ENCODE results near the gene FBXO31.

DNA sequence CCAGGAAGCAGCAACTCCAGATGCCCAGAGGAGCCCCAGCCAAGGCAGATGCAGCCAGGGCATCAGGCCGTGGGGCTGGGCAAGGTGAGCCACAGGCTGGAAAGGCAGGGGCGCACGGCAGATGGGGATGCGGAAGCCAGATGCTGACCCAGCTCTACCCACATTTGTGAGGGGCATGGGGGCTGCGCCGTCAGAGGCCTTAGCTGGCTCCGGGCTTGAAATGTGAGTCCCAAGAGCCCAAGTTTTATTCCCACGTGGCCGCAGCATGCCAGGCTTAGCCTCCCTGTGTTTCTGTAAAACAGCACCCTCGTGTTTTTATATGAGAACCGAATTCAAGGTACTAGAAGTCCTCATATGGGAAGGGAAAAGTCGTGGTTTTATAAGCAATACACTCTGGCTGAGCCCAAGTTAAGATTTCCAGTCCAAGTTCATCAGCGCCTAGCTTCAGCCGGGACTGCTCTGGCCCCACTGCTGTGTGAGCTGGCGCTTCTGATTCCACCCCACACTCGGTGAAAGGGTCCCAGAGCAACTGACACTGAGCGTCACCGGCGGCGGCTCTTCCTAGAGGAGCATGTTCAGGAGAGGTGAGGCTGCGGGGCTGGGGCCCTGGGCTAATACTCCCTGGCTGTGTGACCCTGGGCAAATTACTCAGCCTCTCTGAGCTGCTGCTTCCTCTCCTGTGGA is 59.7 kb downstream of the FBXO31 start:
- TF ChIP-seq, protein P1, sequence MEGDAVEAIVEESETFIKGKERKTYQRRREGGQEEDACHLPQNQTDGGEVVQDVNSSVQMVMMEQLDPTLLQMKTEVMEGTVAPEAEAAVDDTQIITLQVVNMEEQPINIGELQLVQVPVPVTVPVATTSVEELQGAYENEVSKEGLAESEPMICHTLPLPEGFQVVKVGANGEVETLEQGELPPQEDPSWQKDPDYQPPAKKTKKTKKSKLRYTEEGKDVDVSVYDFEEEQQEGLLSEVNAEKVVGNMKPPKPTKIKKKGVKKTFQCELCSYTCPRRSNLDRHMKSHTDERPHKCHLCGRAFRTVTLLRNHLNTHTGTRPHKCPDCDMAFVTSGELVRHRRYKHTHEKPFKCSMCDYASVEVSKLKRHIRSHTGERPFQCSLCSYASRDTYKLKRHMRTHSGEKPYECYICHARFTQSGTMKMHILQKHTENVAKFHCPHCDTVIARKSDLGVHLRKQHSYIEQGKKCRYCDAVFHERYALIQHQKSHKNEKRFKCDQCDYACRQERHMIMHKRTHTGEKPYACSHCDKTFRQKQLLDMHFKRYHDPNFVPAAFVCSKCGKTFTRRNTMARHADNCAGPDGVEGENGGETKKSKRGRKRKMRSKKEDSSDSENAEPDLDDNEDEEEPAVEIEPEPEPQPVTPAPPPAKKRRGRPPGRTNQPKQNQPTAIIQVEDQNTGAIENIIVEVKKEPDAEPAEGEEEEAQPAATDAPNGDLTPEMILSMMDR (IDR thresholded peaks at IDR 0.05; ENCODE audit: poor library complexity): no peak
- TF ChIP-seq EZH2phosphoT487 (IDR thresholded peaks at IDR 0.05; ENCODE audit: low read depth, severe bottlenecking, unreplicated experiment) (no peak), EZH2 (IDR thresholded peaks at IDR 0.05; ENCODE audit: borderline replicate concordance) (no peak)
